SU-DHL-6 (cell line): Measurements from ENCODE around the gene AGXT2.
A peak's percentile ranks its signal among the peaks of the same experiment; 100 is the strongest.

ENCODE experiments used
- H2AFZ ChIP-seq: fragments of 200-600 bp; sonication (generic); 2 replicates; pipeline ENCODE4 v1.6.1; 2014; ENCODE audit warnings: low read depth, mild to moderate bottlenecking, moderate library complexity, mixed read lengths, antibody characterized with exemption, low read length; ENCODE audit not compliant: severe bottlenecking
- H3F3A ChIP-seq: fragments of 200-600 bp; shearing (Covaris generic); 2 replicates; pipeline ENCODE4 v1.6.0; 2016; ENCODE audit warnings: antibody characterized with exemption, mild to moderate bottlenecking; ENCODE audit not compliant: insufficient read depth
- H3K27ac ChIP-seq: fragments of 200-600 bp; sonication (generic); 2 replicates; pipeline ENCODE4 v1.5.1; 2016; ENCODE audit warnings: low read depth, mild to moderate bottlenecking, low read length, moderate library complexity, mixed read lengths
- H3K27me3 ChIP-seq: fragments of 200-600 bp; sonication (generic), shearing (Covaris generic); 2 replicates; pipeline ENCODE4 v1.6.0; 2014; ENCODE audit warnings: mild to moderate bottlenecking, low read length
- H3K36me3 ChIP-seq: fragments of 200-600 bp; sonication (generic); 2 replicates; pipeline ENCODE4 v1.6.1; 2014; ENCODE audit warnings: mild to moderate bottlenecking, low read length, mixed read lengths
- H3K4me2 ChIP-seq: fragments of 300-600, 200-600 bp; shearing (Covaris generic), sonication (generic); 2 replicates; pipeline ENCODE4 v1.6.0; 2014; ENCODE audit warnings: low read length, low read depth, mild to moderate bottlenecking; ENCODE audit not compliant: poor library complexity, severe bottlenecking
- H3K4me3 ChIP-seq: fragments of 200-600 bp; sonication (generic); 2 replicates; pipeline ENCODE4 v1.5.1; 2014; ENCODE audit warnings: antibody characterized with exemption, low read length, mild to moderate bottlenecking, mixed read lengths; ENCODE audit not compliant: insufficient read depth, poor library complexity, severe bottlenecking
- H3K79me2 ChIP-seq: fragments of 200-600 bp; sonication (generic); 2 replicates; pipeline ENCODE4 v1.6.1; 2014; ENCODE audit warnings: mild to moderate bottlenecking, low read length, moderate library complexity; ENCODE audit not compliant: insufficient read depth
- H3K9ac ChIP-seq: fragments of 200-600 bp; sonication (generic); 2 replicates; pipeline ENCODE4 v1.7.0; 2014; ENCODE audit warnings: mild to moderate bottlenecking, low read length
- H3K9me2 ChIP-seq: fragments of 200-600 bp; sonication (generic); replicated peaks from 2 replicates; pipeline ENCODE4 v1.6.1; 2014; ENCODE audit warnings: low read length; ENCODE audit not compliant: insufficient read depth
- H3K9me3 ChIP-seq: fragments of 200-600 bp; sonication (generic); 2 replicates; pipeline ENCODE4 v1.6.1; 2014; ENCODE audit warnings: low read length, mixed read lengths; ENCODE audit not compliant: insufficient read depth
- H4K20me1 ChIP-seq: fragments of 200-600 bp; sonication (generic); 2 replicates; pipeline ENCODE4 v1.6.1; 2014; ENCODE audit warnings: low read depth, mild to moderate bottlenecking, antibody characterized with exemption, low read length, moderate library complexity, mixed read lengths
- EZH2phosphoT487 ChIP-seq: fragments of 200-600 bp; sonication (generic), shearing (Covaris generic); conservative IDR thresholded peaks from 2 replicates; pipeline ENCODE4 v1.6.1; 2018; ENCODE audit warnings: mild to moderate bottlenecking, antibody characterized with exemption, low read length, moderate library complexity, mixed read lengths
- TF ChIP-seq, protein P1 (sequence below): fragments of 200-600 bp; sonication (generic); IDR thresholded peaks from one replicate; pipeline ENCODE4 v1.5.1; 2017; ENCODE audit warnings: antibody characterized with exemption, mild to moderate bottlenecking, low read length, moderate library complexity; ENCODE audit not compliant: insufficient read depth, poor library complexity, severe bottlenecking

AGXT2 gene

DNA sequence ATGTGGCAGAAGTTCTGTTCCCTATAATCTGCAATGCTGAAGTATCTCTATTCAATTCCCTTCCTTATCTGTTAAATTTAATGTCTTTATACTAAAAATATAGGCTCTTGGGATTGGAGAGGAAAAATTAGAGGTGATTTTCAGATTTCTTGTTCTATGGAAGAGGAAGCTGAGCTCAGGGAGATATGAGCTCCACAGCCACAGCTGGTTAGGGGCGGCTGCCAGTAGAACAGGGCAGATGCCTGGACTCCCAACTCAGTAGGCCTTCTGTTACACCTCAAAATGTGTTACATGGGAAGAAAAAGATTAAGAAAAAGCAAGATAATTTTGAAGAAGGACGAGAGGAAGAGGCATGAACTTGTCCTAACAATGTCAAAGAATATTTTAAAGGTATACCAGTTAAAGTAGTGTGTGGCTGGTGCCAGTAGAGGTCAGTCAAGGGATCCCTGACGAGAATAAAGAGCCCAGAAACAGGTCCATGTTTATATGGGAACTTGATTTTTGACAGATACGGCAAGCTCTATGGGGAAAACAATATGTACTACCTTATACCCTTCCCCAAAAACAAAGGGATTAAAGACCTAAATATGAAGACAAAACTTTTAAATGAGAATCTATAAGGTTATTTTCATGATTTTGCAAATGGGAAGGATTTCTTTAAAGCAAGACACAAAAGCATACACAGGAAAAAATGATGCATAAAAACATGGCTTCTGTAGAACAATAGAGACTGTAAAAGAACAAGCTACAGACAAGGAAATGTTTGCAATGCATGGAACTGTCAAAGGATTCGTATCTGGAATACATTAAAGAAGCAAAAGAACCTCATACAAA, 89.7 kb downstream of the AGXT2 start:
- Histone ChIP-seq H3K9me2 (no peaks in the 10 kb centered on the region), H3K36me3 (peaks cover 19% of the 10 kb centered on the region), H3K9me3 (no peaks in the 10 kb centered on the region), H4K20me1 (no peaks in the 10 kb centered on the region), H3K79me2 (no peaks in the 10 kb centered on the region), H3K4me2 (no peak overlapping the region), H3F3A (0 out of 2 replicates have a peak, but pooled peaks cover 4% of the 10 kb centered on the region), H2AFZ (no peak overlapping the region), H3K4me3 (no peak overlapping the region), H3K27ac (no peak overlapping the region), H3K9ac (no peak overlapping the region), H3K27me3 (no peaks in the 10 kb centered on the region)
- no peak for TF ChIP-seq EZH2phosphoT487
- TF ChIP-seq, protein P1, sequence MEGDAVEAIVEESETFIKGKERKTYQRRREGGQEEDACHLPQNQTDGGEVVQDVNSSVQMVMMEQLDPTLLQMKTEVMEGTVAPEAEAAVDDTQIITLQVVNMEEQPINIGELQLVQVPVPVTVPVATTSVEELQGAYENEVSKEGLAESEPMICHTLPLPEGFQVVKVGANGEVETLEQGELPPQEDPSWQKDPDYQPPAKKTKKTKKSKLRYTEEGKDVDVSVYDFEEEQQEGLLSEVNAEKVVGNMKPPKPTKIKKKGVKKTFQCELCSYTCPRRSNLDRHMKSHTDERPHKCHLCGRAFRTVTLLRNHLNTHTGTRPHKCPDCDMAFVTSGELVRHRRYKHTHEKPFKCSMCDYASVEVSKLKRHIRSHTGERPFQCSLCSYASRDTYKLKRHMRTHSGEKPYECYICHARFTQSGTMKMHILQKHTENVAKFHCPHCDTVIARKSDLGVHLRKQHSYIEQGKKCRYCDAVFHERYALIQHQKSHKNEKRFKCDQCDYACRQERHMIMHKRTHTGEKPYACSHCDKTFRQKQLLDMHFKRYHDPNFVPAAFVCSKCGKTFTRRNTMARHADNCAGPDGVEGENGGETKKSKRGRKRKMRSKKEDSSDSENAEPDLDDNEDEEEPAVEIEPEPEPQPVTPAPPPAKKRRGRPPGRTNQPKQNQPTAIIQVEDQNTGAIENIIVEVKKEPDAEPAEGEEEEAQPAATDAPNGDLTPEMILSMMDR: peak; percentile 40

DNA sequence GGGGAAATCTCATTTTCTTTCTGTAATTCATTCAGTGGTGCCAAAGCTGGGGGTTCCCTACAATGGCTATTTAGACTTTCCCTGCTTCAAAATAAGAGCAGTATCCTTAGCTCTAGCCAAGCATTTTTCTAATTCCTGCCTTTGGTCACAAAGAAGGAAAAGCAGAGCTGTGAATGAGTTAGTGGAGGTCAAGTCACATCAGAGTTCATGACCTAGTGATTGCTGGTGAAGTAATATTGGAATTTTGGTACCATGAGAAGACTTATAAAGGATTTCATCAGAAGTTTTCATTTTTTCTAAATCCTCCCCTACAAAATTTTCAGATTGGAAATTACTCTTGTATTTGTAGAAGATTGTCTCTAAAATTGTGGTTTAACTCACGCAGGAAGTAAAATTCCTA, 90.4 kb downstream of the AGXT2 start:
- TF ChIP-seq EZH2phosphoT487: no peak
- TF ChIP-seq, protein P1: no peak
- Histone ChIP-seq H3K27ac (no peak overlapping the region), H4K20me1 (no peaks in the 10 kb centered on the region), H3K79me2 (no peaks in the 10 kb centered on the region), H3K9me3 (no peaks in the 10 kb centered on the region), H3K4me2 (no peak overlapping the region), H3K4me3 (no peak overlapping the region), H3K9me2 (no peaks in the 10 kb centered on the region), H3F3A (0 out of 2 replicates have a peak, but pooled peaks cover 4% of the 10 kb centered on the region), H3K27me3 (no peaks in the 10 kb centered on the region), H2AFZ (no peak overlapping the region), H3K9ac (no peak overlapping the region), H3K36me3 (peaks cover 19% of the 10 kb centered on the region)
